ENCODE data around the gene OLFM1.

DNA sequence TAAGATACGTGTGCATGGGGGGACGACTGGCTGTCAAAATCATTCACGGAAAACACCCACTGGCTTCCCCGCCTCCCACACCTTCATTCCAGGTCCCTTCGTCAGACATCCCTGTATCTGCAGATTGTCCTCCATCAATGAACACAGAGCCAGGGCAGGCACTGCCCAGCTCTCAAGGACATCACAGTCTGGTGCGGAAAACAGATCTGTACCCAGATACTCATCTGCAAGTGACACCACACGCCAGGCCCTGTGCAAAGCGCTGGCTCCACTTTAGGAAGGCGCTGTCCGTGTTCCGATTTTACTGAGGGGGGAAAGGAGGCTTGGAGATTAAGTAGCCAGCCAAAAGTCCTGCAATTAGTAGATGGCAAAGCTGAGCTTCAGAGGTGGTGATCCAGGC is 72.3 kb downstream of the OLFM1 start:
- TF ChIP-seq YY1 (IDR thresholded peaks at IDR 0.05; ENCODE audit: insufficient read depth, insufficient read length) = no peak
- TF ChIP-seq ZNF274 (IDR thresholded peaks at IDR 0.05; ENCODE audit: low read depth, low read length) = no peak
- TF ChIP-seq SUZ12 (IDR thresholded peaks at IDR 0.05; ENCODE audit: extremely low read depth, insufficient read depth, insufficient read length) = no peak

Data from NT2/D1 (cell line).